Measurements from ENCODE around the gene XAF1.
"Not testable (repeated sequence)": the region's sequence is repeated elsewhere in the genome, so short reads cannot be mapped to it uniquely, and the experiment has no call there.

The XAF1 gene, protein sequence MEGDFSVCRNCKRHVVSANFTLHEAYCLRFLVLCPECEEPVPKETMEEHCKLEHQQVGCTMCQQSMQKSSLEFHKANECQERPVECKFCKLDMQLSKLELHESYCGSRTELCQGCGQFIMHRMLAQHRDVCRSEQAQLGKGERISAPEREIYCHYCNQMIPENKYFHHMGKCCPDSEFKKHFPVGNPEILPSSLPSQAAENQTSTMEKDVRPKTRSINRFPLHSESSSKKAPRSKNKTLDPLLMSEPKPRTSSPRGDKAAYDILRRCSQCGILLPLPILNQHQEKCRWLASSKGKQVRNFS

DNA sequence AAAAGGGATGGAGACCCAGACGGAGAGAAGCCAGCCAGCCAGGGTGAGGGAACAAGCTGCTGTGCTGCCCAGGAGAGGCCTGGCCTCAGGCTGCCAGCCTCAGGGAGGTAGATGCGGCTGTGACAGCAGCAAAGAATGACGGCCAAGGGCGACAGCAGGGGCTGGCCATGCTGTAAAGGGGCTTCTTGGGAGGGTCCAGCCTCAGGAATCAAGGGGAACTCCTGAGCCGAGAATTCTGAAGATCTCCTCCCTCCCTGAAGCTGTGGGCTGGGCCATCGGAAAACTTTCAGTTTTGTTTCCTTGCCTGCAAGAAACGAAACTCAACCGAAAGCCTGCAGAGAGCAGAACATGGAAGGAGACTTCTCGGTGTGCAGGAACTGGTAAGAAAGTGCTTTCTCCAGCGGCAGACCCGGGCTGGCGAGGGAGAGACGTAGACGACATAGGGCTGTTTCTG lies at the start of gene XAF1:
Gene XAF1 (plus strand): TSS at position 316 of the 454 bp plus-strand sequence. CDS start 33 bp downstream, at position 349.
- DNase-seq (ENCODE audit: low read depth in 2 of 3, low spot score in 1 of 3), result peak; percentile 20 to 34 (median 32)

DNA sequence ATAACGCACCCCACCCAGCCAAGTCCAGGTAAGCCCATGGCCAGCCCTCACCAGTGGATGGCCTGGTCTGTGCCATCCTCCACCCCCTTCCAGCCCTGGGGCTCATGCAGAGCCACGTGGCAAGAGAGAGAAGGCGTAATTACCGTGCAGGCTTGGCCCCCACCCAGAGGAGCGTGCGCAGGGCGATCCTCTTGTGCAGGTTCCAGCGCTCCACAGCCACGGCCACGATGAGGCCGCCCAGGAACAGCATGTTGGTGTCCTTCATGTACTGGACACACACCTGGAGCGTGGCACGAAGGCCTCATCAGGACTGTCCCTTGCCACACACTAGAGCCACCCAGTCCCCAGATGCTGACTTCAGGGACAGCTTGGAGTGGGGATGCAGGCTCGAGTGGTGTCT lies 49.3 kb upstream of the XAF1 start:
- DNase-seq (ENCODE audit: low read depth in 2 of 3, low spot score in 1 of 3), result no peak

DNA sequence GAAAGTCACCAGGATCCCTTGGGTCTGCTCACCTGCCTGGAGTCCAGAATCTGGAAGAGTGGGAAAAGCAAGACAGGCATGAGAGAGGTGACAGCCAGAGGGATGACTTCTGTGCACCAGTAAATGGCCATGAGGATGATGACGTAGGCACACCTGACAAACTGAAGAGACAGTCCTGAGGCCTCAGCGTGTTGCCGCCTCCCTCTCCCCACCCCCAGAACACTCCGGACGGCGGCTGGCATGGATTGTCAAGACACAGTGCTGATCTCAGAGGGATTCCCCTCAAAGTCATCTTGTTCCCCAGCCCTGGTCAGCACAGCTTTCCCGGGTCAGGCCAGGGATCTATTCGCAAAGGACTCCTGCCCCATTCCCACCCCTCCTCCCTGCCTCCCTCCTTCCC lies 48.9 kb upstream of the XAF1 start:
- no peak for DNase-seq (ENCODE audit: low read depth in 2 of 3, low spot score in 1 of 3)

DNA sequence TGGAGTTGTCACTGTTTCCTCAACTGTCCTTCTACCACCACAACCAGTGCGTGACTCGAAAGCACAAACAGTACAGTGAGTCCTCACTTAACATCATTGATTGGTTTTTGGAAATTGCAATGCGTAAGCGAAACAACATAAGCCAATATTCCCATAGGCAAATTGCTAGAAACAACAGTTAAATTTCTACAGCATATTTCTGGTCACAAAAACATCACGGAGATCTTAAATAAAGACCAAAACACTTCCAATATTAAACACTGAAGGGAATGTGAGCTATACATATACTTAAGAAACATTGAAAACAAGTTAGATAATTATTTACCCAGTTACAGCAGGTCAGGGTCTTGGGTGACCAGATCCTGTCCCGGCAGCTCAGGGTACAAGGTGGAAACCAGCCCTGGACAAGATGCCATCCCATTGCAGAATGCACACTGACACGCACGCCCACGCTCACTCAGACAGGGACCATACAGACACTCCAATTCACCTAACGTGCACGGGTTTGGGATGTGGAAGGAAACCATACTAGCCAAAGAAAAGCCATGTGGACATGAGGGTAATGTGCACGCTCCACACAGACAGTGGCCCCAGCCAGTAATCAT lies 47.4 kb upstream of the XAF1 start:
- DNase-seq (ENCODE audit: low read depth in 2 of 3, low spot score in 1 of 3), result no peak

DNA sequence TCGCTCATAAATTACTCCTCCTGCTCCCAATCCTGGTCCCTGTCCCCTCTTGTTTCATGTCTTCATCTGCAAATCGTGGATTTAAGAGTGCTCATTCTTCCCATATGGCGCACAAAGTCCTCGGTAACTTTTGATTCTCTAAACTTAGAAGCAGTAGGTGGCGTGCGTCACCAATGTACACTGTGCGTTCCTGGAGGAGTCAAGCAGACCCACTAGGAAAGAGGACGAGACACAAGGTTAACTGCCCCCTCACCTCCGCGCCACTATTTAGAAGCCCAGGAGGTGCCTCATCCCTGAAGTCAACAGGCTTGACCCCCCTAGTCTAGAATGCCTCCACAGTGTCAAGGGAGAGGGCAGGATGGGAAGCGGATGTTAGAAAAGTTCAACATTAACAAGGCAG lies 45.5 kb upstream of the XAF1 start:
- no peak for DNase-seq (ENCODE audit: low read depth in 2 of 3, low spot score in 1 of 3)

DNA sequence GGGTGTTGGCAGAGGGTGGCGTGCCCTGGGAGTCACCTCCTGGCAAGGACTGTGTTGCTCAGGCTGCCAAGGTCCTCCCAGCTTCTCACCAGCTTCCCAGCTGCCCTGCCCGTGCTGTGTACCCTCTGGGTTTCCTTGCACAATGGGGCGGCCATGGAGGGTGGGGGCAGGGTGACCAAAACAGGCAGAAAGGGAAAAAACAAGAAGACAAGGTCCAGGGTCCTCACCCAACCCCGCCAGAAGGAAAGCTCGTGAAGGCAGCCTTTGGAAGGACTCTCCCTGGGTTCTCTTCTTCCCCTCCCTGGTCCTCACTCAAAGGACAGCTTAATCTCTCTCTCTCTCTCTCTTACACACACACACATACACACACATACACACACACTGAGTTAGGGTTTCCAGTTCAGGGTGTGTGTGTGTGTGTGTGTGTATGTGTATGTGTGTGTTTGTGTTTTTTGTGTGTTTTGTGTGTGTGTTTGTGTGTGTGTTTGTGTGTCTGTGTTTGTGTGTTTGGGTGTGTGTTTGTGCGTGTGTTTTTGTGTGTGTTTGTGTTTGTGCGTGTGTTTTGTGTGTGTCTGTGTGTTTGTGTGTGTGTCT lies 44.7 kb upstream of the XAF1 start:
- no peak for DNase-seq (ENCODE audit: low read depth in 2 of 3, low spot score in 1 of 3)

DNA sequence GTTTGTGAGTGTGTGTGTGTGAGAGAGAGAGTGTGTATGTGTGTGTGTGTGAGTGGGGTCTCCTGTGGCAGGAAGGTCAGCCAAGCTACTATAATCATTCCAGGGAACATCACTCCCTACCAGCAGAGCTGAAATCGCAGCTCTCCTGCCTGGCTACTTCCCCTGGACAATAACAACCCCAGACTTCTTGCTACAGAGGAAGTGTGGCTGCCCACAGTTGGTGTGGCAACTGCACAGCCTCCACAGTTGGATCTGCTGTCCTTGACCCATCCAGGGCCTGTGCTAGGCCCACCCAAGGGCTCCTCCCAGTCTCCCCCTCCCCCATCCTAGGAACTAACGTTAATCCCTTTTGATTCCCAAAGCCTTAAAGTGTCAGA lies 44.2 kb upstream of the XAF1 start:
- no peak for DNase-seq (ENCODE audit: low read depth in 2 of 3, low spot score in 1 of 3)

DNA sequence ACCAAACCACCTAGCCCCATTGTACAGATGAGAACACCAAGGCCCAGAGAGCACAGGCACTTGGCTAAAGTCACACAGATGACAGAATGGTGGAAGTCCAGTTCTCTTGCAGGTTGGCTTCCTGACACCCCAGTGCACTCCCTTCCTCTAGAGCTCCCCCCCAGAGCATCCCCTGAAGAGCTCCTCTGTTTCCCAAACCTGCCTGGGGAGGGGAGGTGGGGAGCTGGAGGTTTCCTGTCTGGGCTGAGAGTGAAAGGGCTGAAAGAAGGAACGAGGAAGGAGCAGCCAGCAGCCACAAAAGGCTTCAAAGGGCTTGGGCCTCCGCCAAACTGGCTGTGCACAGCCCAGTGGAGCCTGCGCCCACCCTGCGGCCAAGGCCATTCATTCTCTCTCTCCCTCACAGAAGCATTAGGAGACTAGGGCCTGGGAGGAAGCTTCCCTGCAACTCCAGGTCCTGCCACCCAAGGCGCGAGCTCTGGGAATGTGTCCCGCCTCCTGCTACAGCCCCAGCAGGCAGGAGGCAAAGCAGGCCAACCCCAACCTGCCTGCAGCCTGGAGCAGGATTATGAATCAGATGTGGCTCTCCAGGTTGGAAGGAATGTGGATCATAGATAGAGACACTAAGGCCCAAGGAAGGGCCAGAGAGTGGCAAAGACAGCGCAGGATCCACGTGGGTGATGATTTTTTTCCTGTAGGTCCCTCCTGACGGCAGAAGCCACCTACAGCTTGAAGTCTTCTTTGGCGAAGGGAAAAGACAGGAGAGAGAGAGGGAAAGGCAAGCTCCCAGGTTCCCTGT lies 43.6 kb upstream of the XAF1 start:
- no peak for DNase-seq (ENCODE audit: low read depth in 2 of 3, low spot score in 1 of 3)

DNA sequence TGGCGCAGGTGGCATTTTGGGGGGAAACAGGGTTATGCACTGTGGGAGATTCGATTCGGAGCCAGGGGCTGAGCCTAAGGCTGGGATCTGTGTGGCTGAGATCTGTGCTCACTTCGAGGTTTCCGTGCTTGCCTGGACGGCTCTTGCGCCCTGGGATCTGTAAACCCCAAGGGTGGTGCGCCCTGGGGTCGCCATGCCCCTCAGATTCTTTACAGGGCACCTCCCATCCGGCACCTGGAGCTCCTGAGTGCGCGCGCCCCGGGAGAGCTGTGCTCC lies 43.1 kb upstream of the XAF1 start:
- DNase-seq (ENCODE audit: low read depth in 2 of 3, low spot score in 1 of 3), result no peak

DNA sequence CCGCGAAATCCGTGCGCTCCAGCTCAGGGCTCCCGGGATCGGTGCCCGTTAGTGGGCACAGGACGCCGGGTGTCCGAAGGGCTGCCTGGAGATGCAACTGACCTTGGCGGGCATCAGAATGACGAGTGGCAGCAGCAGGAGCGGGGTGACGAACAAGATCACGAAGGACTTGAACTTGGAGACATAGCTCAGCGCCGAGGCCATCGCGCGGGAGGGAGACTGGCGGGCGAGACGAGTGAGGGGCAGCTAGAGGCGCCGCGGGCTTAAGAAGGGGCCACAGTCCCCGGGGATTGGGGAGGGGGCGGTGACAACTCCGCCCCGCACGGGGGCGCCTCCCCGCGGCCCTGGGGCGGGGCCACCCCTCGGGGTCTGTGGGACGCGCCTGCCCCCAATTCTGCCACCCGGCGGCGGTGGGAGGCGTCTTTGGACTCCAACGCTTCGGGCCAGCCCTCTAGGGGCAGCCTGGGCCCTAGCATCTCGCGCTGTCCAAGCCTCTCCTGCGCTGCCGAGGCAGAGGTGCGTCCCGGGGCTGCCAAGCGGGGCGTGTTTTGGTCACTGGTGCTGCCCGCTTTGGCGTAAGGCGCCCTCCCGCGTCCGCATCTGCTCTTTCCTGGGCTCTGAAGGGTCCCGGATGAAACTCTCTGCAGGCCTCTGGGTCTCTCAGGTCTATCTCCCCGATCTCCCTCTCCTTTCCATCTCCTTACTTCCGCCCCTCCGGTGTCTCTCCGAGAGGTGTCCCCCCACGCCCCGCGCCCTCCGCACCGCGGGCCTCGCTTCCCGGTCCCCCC lies 42.5 kb upstream of the XAF1 start, which contains the start of gene SLC13A5:
Gene SLC13A5 (minus strand): TSS at position 240 of the 788 bp plus-strand sequence. CDS start 36 bp downstream, at position 204.
- peak in 2 of 3 donors; percentile 1 to 2 for DNase-seq (ENCODE audit: low read depth in 2 of 3, low spot score in 1 of 3)

DNA sequence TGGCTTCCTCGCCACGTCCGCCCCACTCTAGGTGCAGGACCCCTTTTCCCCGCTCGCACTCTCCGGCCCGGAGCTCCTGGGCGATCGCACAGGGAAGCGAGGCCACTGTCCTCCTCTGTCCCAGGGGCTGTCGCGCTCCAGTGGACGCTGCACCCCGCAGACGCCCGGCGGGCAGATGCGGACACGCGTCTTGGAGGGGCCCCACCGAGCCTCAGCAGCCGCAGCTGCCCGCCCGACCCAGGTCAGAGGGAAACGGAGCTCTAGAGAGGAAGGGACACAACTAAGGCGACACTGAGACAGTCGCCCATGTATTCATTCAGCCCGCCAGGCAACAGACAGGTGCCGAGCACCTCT lies 42.0 kb upstream of the XAF1 start:
- DNase-seq (ENCODE audit: low read depth in 2 of 3, low spot score in 1 of 3), result no peak

DNA sequence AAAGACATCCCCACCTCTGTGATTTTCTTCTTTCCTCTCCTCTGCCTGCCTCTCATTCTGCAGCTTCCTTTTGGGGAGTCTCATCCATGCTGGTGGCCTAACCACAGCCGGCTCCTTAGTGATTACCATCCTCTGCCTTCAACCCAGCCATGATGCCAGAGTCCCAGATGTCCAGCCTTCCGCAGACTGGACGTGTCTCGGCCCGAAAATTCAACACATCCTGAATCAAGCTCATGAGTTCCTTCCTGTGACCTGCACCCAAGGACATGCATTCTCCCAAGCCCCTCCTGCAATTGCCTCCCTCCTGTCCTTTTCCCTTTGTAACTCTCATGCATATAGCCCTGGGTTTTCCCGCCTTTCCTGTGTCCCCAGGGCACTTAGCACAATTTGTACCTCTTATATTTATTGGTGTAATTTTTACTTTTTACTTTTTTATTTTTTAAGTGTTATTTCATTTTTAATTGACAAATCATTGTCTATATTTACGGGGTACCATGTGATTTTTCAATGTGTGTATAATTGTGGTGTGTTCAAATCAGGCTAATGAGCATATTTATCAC lies 41.5 kb upstream of the XAF1 start:
- DNase-seq (ENCODE audit: low read depth in 2 of 3, low spot score in 1 of 3), result no peak

DNA sequence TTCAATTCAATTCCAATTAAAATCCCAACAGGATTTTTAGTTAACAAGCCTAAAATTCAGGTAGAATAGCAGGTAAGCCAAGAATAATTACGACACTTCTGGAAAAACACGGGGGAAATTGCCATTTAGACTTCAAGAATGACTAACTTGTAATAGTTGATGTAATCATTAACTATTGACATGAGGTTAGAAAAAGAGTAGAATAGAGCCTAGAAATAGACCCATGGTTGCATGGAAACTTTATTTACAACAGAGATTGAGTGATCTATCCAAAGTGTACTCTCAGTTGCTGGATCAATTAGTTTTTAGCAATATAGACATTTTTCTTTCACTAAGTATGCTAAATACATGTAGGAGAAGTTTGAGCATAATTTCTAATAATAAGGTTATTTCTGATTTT lies 39.1 kb upstream of the XAF1 start:
- DNase-seq (ENCODE audit: low read depth in 2 of 3, low spot score in 1 of 3), result no peak

DNA sequence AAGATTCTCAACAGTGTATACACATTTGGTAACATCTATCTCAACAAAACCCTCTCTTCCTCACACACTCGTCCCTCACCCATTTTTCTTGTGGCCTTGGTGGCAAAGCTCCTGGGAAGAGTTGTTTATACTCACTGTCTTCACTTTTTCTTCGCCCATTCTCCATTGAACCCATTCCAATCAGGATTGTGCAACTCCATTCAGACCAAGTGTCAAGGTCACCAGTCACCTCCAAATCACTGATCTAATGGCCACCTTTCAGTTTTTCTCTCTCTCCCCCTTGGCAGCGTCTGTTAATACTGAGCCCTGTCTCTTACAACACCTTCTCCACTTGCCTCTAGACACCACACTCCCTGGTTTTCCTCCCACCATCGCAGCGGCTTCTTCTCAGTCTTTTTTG lies 34.1 kb upstream of the XAF1 start:
- no peak for DNase-seq (ENCODE audit: low read depth in 2 of 3, low spot score in 1 of 3)

DNA sequence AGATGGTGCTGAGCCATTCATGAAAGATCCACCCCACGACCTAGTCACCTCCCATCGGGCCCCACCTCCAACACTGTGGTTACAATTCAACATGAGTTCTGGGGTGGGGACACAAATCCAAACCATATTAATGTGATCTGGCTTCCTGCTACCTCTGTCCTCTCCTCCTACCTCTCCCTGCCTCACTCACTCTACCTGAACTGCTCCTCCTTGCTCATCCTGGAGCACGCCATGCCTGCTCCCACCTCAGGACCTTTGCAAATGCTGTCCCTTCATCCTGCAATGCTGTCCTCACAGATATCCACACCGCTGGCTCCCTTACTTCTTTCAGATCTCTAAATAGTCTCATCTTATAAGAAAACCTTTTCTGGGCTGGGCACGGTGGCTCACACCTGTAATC lies 31.8 kb upstream of the XAF1 start:
- DNase-seq (ENCODE audit: low read depth in 2 of 3, low spot score in 1 of 3), result no peak

DNA sequence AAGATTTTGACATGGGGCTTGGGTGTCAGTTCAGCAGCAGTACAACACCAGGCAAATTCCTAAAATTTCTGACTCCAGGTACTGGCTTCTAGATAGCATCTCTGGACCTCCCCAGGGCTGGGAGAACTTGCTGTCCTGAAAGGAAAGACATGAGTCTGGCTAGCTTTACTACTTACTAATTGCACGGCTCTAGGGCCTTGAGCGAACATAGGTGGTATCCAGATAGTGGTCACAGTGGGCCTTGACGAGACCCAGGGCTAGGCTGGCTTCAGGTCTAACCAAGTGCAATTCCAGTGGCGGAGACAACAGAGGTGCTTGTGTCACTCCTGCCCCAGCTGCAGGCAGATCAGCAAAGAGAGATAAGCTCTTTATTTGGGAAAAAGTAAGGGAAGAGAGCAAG lies 26.3 kb upstream of the XAF1 start:
- no peak for DNase-seq (ENCODE audit: low read depth in 2 of 3, low spot score in 1 of 3)

DNA sequence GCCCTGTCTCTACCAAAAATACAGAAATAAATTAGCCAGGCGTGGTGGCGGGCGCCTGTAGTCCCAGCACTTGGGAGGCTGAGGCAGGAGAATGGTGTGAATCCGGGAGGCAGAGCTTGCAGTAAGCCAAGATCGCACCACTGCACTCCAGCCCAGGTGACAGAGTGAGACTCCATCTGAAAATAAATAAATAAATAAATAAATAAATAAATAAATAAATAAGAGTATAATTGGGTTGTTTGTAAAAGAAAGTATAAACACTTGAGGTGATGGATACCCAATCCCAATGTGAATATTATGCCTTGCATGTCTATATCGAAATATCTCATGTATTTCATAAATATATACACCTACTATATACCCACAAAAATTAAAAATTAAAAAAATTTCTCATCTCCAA lies 9.2 kb upstream of the XAF1 start:
- not testable (repeated sequence) for DNase-seq (ENCODE audit: low read depth in 2 of 3, low spot score in 1 of 3)

DNA sequence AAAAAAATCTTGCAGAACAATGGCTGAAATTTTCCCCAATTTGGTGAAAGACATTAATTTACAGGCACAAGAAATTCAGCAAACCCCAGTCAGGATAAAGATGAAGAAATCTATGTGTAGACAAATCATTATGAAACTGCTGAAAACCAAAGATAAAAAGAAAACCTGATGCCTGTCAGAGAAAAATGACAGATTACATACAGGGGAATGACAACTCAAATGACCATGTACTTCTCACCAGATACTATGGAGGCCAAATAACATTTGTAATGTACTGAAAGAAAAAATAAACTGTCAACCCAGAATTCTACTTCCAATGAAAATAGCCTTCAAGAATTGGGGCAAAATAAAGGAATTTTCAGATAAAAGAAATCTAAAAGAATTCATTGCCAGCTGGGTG lies 7.2 kb upstream of the XAF1 start:
- DNase-seq (ENCODE audit: low read depth in 2 of 3, low spot score in 1 of 3), result no peak

DNA sequence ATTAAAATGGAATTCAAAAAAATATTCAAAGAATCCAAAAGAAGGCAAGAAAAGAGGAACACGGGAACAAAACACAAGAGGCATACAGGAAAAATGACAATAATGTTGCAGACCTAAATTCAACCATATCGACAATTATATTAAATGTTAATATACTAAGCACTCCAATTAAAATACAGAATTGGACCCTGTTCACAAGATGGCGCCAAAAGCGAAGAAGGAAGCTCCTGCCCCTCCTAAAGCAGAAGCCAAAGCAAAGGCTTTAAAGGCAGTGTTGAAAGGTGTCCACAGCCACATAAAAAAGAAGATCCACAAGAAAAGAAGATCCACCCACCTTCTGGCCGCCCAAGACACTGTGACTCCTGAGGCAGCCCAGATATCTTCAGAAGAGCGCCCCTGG lies 6.3 kb upstream of the XAF1 start:
- no peak for DNase-seq (ENCODE audit: low read depth in 2 of 3, low spot score in 1 of 3)

DNA sequence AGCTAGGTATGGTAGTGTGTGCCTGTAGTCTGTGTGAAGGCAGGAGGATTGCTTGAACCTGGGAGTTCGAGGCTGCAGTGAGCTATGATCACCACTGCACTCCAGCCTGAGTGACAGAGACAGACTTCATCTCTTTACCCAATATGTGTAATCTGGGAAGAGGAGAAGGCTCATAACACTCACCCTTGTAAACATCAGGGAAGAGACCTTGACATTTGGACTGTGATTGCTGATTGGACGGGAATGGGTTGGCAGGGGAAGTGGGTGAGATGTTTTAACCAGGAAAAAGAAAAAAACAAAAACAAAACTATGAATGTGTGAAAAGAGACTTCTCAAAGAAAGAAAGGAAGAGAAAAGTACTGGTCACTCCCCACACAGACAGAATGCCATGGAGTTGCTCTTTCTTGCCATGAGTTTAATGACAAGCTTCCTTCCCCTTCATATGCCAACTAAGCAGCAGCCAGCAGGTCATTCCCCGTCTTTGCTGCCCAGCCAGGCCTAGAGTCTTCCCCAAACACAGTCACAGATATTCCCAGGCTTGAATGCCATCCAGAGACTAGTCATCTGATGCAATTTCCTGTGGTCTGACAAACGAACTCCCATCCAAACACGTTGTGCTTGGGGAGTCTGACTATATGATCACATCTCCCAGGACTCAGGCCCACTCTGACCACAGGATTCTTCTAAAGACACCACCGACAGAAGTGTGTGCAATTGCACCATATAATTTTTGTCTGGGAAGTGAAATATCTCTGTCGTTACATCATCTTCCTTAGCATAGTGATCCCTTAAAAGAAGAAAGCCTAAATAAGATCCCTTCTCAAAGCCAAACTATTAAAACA lies 3.6 kb upstream of the XAF1 start:
- no peak for DNase-seq (ENCODE audit: low read depth in 2 of 3, low spot score in 1 of 3)

All from stimulated activated CD4-positive, alpha-beta T cell treated with anti-CD3 and anti-CD28 coated beads, Interleukin-12 subunit alpha, Interleukin-12 subunit beta, amount 100 ng/mL, for 48 hours (primary cell).